ENCODE measurements around the gene JARID2. TPM values are rescaled to one million over a fixed set of nuclear protein-coding genes. Genes with fewer than 3 reads are reported as not detected.

JARID2 gene
- total RNA-seq, 2 experiments from 2014 or later: 19.0 to 19.5 TPM

- TF ChIP-seq CTCF (conservative IDR thresholded peaks at IDR 0.05; ENCODE audit: low read length) (no peak), EZH2phosphoT487 (IDR thresholded peaks at IDR 0.05; ENCODE audit: borderline replicate concordance, low read depth, low read length) (no peak)
- intact Hi-C loops (cut with micrococcal nuclease; ENCODE audit: unreplicated experiment): no loop called here
Observed at GRCh38 chr6:15403094-15403755, 157.4 kb downstream of the JARID2 start.

GRCh38 chr6:15404685-15404980 is 158.8 kb downstream of the JARID2 start:
- H2AFZ ChIP-seq (ENCODE audit: low read length): no peak overlapping the region
- H3K79me2 ChIP-seq (ENCODE audit: insufficient read depth, low read depth, low read length): no peaks in the 10 kb centered on the region
- no peak overlapping the region for H3K4me3 ChIP-seq (ENCODE audit: low read depth, low read length, poor library complexity, severe bottlenecking)
- peaks cover 3% of the 10 kb centered on the region; the same call in 1 of the 2 replicates for H4K20me1 ChIP-seq (ENCODE audit: insufficient read depth, low read length)
- no peaks in the 10 kb centered on the region for H3K9me3 ChIP-seq (ENCODE audit: low read length)
- no peak overlapping the region for H3K27ac ChIP-seq (ENCODE audit: low read depth, low read length, poor library complexity, severe bottlenecking)
- H3K36me3 ChIP-seq (ENCODE audit: insufficient read depth, low read length): no peaks in the 10 kb centered on the region
- ChIA-PET CTCF (ENCODE audit: unreplicated experiment) (interaction anchor here (1.0 kb wide), 1 partner anchor 9 kb away, joined by 3 read pairs; no protein-coding TSS in a partner anchor), POLR2A (no interaction called here)
- no TSS peak for BruUV-seq (replicated peaks)
- DNase-seq (ENCODE audit: low spot score): no peak
- intact Hi-C loops (cut with micrococcal nuclease; ENCODE audit: unreplicated experiment): no loop called here
- no peaks in the 10 kb centered on the region for H3K4me1 ChIP-seq (ENCODE audit: insufficient read depth, low read length, poor library complexity, severe bottlenecking)
- TF ChIP-seq CTCF (conservative IDR thresholded peaks at IDR 0.05; ENCODE audit: low read length) (no peak), EZH2phosphoT487 (IDR thresholded peaks at IDR 0.05; ENCODE audit: borderline replicate concordance, low read depth, low read length) (no peak)
- no peaks in the 10 kb centered on the region for H3K9me2 ChIP-seq (ENCODE audit: insufficient read depth, low read length)
- H3K4me2 ChIP-seq (ENCODE audit: low read length): no peak overlapping the region

More at GRCh38 chr6:15403094-15403755, 157.4 kb downstream of the JARID2 start:
- Histone ChIP-seq H3K9me2 (ENCODE audit: insufficient read depth, low read length) (no peaks in the 10 kb centered on the region), H3K4me2 (ENCODE audit: low read length) (no peak overlapping the region), H3K9me3 (ENCODE audit: low read length) (no peaks in the 10 kb centered on the region), H3K4me1 (ENCODE audit: insufficient read depth, low read length, poor library complexity, severe bottlenecking) (no peaks in the 10 kb centered on the region), H3K36me3 (ENCODE audit: insufficient read depth, low read length) (no peaks in the 10 kb centered on the region), H3K4me3 (ENCODE audit: low read depth, low read length, poor library complexity, severe bottlenecking) (no peak overlapping the region), H4K20me1 (ENCODE audit: insufficient read depth, low read length) (peaks cover 3% of the 10 kb centered on the region; the same call in 1 of the 2 replicates), H2AFZ (ENCODE audit: low read length) (no peak overlapping the region), H3K79me2 (ENCODE audit: insufficient read depth, low read depth, low read length) (no peaks in the 10 kb centered on the region), H3K27ac (ENCODE audit: low read depth, low read length, poor library complexity, severe bottlenecking) (no peak overlapping the region)
- POLR2A ChIA-PET: interaction anchor here (0.6 kb wide), 1 partner anchor 94 kb away, joined by 3 read pairs; no protein-coding TSS in a partner anchor
- no peak for DNase-seq (ENCODE audit: low spot score)
- CTCF ChIA-PET (ENCODE audit: unreplicated experiment): interaction anchor here (0.5 to 0.9 kb wide), 2 partner anchors 18 to 119 kb away, joined by 3 to 5 read pairs; no protein-coding TSS in a partner anchor
- no TSS peak for BruUV-seq (replicated peaks)
